H7 (cell line): ENCODE data around the gene JPT2. TPM values are rescaled to one million over a fixed set of nuclear protein-coding genes. Genes with fewer than 3 reads are reported as not detected.
"Not testable (repeated sequence)": the region's sequence is repeated elsewhere in the genome, so short reads cannot be mapped to it uniquely, and the experiment has no call there.

ENCODE experiments used
- DNase-seq: peaks from one replicate; pipeline ENCODE4 v3.0.0; 2012
- H3K27me3 ChIP-seq: 2 replicates; pipeline ENCODE4 v1.6.0; 2011; ENCODE audit warnings: mild to moderate bottlenecking, low read length; ENCODE audit not compliant: control insufficient read depth, insufficient read depth
- H3K36me3 ChIP-seq: replicated peaks from 2 replicates; pipeline ENCODE4 v1.5.1; 2011; ENCODE audit warnings: low read length; ENCODE audit not compliant: control insufficient read depth, insufficient read depth
- H3K4me3 ChIP-seq: 2 replicates; pipeline ENCODE4 v1.5.1; 2011; ENCODE audit warnings: low read depth, mild to moderate bottlenecking, control low read depth, low read length, moderate library complexity; ENCODE audit not compliant: insufficient read depth
- total RNA-seq: library from RNA; depleted of rRNA; stranded (reverse); fragments of >200 nt; shearing (Covaris generic); gene quantifications from 2 replicates; pipeline ENCODE4 v1.2.3, GENCODE V29; 2014

Gene JPT2
- total RNA-seq, 1 experiment from 2014 or later: 126 TPM

DNA sequence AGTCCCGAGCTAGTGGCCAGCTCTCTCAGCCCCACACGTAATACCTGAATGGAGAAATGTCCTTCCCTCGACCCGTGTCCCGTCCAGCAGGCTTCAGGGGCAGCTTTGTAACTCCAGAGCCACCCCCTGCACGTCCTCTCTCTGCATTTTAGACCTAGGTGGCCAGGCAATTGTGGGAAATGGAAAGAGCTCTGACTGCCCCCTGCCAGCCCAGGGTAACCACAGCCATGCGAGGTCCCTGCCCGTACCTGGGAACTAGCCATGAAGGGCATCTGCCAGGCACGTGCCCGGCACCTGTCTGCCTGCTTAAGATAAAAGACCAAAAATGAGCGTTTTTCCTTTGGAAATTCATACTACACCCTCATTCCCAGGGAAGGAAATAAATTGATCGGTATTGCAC is 37.1 kb downstream of the JPT2 start:
- no peaks in the 10 kb centered on the region for H3K27me3 ChIP-seq
- no peak overlapping the region for H3K4me3 ChIP-seq
- DNase-seq: peak; percentile 34
- no peaks in the 10 kb centered on the region for H3K36me3 ChIP-seq

GRCh38 chr16:1718236-1718635 is 40.2 kb downstream of the JPT2 start:
- H3K27me3 ChIP-seq, DNase-seq, H3K4me3 ChIP-seq, H3K36me3 ChIP-seq: not testable (repeated sequence)

DNA sequence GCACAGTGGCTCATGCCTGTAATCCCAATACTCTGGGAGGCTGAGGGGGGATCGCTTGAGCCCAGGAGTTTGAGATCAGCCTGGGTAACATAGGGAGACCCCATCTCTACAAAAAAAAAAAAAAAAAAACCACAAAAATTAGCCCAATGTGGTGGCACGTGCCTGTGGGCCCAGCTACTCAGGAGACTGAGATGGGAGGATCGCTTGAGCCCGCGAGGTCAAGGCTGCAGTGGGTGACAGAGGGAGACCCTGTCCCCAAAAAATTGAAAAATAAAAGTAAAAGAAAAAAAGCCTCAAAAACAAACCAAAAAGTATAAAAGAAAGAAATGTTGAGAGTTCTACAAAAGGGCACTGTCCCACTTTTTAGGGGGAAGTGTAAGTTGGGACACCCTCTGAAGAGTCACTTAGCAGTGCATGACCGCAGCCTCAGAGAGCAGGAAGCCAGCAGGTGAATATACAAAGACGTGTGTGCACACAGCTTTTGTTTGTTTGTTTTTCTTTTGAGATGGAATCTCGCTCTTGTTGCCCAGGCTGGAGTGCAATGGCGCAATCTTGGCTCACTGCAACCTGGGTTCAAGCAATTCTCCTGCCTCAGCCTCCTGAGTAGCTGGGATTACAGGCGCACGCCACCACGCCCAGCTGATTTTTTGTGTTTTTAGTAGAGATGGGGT is 41.6 kb downstream of the JPT2 start:
- not testable (repeated sequence) for DNase-seq, H3K4me3 ChIP-seq, H3K27me3 ChIP-seq, H3K36me3 ChIP-seq

GRCh38 chr16:1721372-1721771 is 43.3 kb downstream of the JPT2 start:
- H3K36me3 ChIP-seq: no peaks in the 10 kb centered on the region; the same call in 1 of the 2 replicates
- no peaks in the 10 kb centered on the region for H3K27me3 ChIP-seq
- no peak overlapping the region for H3K4me3 ChIP-seq
- DNase-seq: no peak

DNA sequence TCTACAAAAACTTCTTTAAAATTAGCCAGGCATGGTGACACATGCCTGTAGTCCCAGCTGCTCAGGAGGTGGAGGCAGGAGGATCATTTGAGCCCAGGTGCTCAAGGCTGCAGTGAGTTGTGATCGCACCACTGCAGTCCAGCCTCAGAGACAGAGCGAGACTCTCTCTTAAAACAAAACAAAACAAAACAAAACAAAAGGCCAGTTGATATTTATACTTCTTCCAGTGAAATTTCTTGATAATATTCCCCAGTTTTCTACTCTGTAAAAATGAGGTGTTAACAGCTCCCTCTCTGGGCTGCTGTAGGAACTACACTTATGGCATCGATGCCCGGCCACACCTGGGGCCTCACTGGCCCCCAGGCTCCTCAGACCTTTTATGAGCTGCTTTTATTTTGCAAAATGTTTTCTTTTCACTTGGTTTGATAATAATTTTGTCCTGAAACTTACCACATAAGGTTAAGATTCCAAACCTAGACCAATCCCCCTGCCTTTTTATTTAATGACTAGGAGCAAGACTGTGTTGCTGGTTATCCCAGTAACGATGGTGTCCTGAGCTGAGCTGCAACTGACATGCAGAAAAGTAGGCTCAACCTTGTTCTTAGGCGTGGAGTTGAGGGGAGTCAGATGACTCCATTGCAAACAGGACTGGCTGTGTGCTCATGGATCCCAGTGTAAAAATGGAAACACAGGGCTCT is 45.5 kb downstream of the JPT2 start:
- no peaks in the 10 kb centered on the region for H3K27me3 ChIP-seq
- no peak overlapping the region for H3K4me3 ChIP-seq
- H3K36me3 ChIP-seq: no peaks in the 10 kb centered on the region; the same call in none of the 2 replicates
- DNase-seq: peak; percentile 86

DNA sequence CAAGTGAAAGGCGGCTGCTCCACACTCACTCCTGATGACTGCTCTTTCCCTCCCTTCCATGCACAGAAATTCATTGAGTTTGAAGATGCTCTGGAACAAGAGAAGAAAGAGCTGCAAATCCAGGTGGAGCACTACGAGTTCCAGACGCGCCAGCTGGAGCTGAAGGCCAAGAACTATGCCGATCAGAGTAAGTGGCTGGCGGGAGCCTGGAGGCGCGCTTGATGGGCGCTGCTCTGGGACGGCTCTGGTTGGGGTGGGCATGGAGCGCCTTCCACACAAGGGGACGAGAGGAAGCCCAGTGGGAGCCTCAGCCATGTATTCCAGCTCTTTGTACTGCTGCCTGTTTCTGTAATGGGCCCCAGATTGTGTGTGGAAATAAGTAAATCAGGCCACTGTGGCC is 46.4 kb downstream of the JPT2 start:
- Histone ChIP-seq H3K4me3 (no peak overlapping the region), H3K27me3 (no peaks in the 10 kb centered on the region), H3K36me3 (no peaks in the 10 kb centered on the region; the same call in none of the 2 replicates)
- DNase-seq: peak; percentile 22

DNA sequence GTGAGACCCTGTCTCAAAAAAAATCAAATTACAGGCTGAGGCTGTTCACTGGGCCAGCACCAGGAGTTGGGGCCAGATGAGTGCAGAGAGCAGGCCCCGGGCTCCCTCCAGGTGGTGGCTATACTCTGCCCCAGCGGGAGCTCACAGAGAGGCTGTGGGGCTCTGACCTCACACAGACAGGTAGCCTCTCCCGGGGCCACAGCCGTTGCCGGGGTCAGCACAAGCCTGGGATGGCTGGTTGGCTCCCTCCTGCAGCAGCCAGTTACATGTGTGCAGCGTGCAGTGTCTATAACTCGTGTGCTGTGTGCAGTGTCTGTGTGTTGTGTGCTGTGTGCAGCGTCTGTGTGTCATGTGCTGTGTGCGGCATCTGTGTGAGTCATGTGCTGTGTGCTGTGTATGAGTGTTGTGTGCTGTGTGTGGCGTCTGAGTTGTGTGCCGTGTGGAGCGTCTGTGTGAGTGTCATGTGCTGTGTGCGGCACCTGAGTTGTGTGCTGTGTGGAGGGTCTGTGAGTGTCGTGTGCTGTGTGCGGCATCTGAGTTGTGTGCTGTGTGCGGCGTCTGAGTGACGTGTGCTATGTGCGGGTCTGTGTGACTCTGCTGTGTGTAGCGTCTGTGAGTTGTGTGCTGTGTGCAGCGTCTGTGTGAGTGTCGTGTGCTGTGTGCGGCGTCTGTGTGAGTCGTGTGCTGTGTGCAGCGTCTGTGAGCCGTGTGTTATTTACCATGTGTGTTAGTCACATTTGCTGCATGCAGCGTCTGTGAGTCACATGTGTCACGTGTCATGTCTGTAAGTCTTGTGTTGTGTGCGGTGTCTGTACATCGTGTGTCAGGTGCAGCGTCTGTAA is 48.8 kb downstream of the JPT2 start:
- peak; percentile 33 for DNase-seq
- Histone ChIP-seq H3K36me3 (no peaks in the 10 kb centered on the region; the same call in none of the 2 replicates), H3K4me3 (no peak overlapping the region)

GRCh38 chr16:1727651-1728624 is 49.9 kb downstream of the JPT2 start:
- Histone ChIP-seq H3K27me3 (no peaks in the 10 kb centered on the region), H3K36me3 (no peaks in the 10 kb centered on the region; the same call in none of the 2 replicates), H3K4me3 (no peak overlapping the region)
- DNase-seq: peak; percentile 40

More for the DNA sequence above, 48.8 kb downstream of the JPT2 start:
- no peaks in the 10 kb centered on the region for H3K27me3 ChIP-seq

DNA sequence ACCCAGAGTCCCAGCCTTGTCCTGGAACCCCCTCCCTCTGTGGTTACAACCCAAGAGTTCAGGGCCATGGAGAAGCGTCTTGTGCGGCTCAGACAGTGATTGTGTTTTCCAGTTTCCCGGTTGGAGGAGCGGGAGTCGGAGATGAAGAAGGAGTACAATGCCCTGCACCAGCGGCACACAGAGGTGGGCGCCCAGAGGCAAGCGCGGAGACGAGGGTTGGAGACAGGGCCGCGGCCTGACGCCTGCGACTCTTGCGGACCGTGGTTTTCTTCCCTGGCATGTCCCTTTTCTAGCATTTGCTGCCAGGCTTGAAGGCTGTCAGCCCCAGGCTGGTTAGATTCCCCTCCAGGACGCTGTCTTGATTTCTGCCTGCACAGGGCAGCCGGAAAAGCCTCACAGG is 50.9 kb downstream of the JPT2 start:
- no peak for DNase-seq
- H3K27me3 ChIP-seq: no peaks in the 10 kb centered on the region
- no peak overlapping the region for H3K4me3 ChIP-seq
- no peaks in the 10 kb centered on the region; the same call in none of the 2 replicates for H3K36me3 ChIP-seq

GRCh38 chr16:1729445-1729844 is 51.4 kb downstream of the JPT2 start:
- H3K27me3 ChIP-seq: no peaks in the 10 kb centered on the region

DNA sequence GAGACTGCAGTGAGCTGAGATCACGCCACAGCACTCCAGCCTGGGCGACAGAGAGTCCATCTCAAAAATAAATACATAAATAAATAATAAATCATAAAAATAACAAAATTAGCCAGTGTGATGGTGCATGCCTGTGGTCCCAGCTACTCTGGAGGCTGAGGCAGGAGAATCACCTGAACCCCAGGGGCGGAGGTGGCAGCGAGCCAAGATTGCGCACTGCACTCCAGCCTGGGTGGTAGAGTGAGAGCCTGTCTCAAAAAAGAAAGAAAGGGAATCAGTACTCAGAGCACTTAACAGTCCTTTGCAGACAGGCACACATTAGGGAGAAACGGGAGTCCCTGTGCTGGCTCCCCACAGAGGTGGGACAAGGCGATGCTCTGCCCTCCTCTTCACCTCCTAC is 53.0 kb downstream of the JPT2 start:
- no peaks in the 10 kb centered on the region; the same call in none of the 2 replicates for H3K36me3 ChIP-seq
- H3K4me3 ChIP-seq: no peak overlapping the region
- no peak for DNase-seq
- H3K27me3 ChIP-seq: no peaks in the 10 kb centered on the region

More at GRCh38 chr16:1729445-1729844, 51.4 kb downstream of the JPT2 start:
- Histone ChIP-seq H3K4me3 (no peak overlapping the region), H3K36me3 (no peaks in the 10 kb centered on the region; the same call in none of the 2 replicates)
- DNase-seq: peak; percentile 58

- no peaks in the 10 kb centered on the region; the same call in none of the 2 replicates for H3K36me3 ChIP-seq
- DNase-seq: no peak
- H3K4me3 ChIP-seq: no peak overlapping the region
- no peaks in the 10 kb centered on the region for H3K27me3 ChIP-seq
These were observed 53.5 kb downstream of the JPT2 start for GRCh38 chr16:1731603-1732002.

DNA sequence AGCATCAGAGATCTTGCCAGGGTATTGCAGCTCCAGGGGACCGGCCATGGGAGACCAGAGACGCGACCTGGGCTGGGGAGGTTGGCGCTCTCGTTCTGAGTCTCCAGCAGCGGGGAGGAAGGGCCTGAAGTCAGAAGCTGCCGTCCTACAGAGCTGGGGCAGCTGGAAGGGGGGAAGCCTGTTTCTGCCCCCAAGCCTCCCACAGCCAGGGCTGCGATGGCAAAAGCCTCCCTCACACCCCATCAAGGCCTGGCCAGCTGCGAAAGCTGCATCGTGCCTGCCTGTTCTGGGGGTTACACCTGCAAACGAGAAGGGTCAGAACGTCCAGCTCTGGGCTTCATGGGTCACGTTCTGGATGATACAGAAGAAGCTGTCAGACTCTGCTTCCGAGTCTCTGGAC is 54.0 kb downstream of the JPT2 start:
- H3K27me3 ChIP-seq: no peaks in the 10 kb centered on the region
- no peaks in the 10 kb centered on the region; the same call in 1 of the 2 replicates for H3K36me3 ChIP-seq
- no peak overlapping the region for H3K4me3 ChIP-seq
- peak; percentile 52 for DNase-seq
